GM12874 (cell line): ENCODE measurements around the gene BEND6.

Experiments used
- CTCF ChIP-seq: IDR thresholded peaks from 2 replicates; pipeline ENCODE4 v1.5.1; 2011; ENCODE audit warnings: low read depth, mild to moderate bottlenecking, control low read depth, low read length, moderate library complexity; ENCODE audit not compliant: insufficient read depth

BEND6 gene

GRCh38 chr6:56962441-56962840 lies 7.5 kb downstream of the BEND6 start:
- no peak for TF ChIP-seq CTCF

GRCh38 chr6:56963043-56963442 lies 8.1 kb downstream of the BEND6 start:
- TF ChIP-seq CTCF = no peak

GRCh38 chr6:56963793-56964192 lies 8.9 kb downstream of the BEND6 start:
- TF ChIP-seq CTCF = no peak

DNA sequence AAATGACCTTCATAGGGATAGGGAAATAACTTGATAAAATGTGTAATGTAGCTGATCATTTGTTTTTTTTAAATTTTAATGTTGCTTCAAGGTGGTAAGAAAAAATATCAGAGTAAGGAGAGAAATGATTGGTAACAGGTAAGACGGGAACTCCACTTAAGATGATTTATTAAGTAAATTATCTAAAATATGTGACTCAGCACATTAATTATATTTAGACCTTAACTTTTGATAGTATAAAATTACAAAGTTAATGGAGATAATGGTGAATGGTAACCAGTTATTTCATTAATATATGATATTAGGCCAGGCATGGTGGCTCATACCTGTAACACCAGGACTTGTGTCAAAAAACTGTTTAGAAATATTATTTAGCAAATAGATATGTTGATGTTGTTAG lies 10.2 kb downstream of the BEND6 start:
- no peak for TF ChIP-seq CTCF

- no peak for TF ChIP-seq CTCF
Observed at GRCh38 chr6:56970849-56971248, 15.9 kb downstream of the BEND6 start.

GRCh38 chr6:56977192-56977591 lies 22.3 kb downstream of the BEND6 start:
- TF ChIP-seq CTCF = no peak

- no peak for TF ChIP-seq CTCF
Observed at GRCh38 chr6:56978530-56978929, 23.6 kb downstream of the BEND6 start.

DNA sequence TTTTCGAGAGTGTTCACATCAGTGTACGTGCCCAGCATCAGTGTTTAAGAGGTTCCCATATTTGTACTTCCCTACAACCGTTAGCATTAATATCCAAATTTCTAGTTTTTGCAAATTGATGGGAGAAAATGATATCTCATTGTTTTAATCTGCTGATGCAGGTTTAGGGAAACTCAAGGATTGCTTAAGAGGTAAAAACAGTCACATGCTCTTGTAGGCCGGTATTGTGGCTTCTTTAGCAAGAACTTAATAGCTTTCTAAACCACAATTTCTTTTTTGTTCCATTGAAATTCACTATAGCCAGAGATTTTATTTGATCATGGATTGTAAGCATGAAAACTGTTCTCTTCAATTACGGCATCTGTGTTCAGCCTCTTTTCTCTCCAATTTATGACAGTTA lies 29.5 kb downstream of the BEND6 start:
- no peak for TF ChIP-seq CTCF
